HG03066 (cell line): Measurements from ENCODE around the gene ZDHHC18.
"Not testable (repeated sequence)": the region's sequence is repeated elsewhere in the genome, so short reads cannot be mapped to it uniquely, and the experiment has no call there.

Source experiments
- ATAC-seq: cut with Tn5 transposase; IDR thresholded peaks from one replicate; pipeline ENCODE4 v1.9.1; 2021; ENCODE audit warnings: low read depth; ENCODE audit not compliant: unreplicated experiment

ZDHHC18 gene

DNA sequence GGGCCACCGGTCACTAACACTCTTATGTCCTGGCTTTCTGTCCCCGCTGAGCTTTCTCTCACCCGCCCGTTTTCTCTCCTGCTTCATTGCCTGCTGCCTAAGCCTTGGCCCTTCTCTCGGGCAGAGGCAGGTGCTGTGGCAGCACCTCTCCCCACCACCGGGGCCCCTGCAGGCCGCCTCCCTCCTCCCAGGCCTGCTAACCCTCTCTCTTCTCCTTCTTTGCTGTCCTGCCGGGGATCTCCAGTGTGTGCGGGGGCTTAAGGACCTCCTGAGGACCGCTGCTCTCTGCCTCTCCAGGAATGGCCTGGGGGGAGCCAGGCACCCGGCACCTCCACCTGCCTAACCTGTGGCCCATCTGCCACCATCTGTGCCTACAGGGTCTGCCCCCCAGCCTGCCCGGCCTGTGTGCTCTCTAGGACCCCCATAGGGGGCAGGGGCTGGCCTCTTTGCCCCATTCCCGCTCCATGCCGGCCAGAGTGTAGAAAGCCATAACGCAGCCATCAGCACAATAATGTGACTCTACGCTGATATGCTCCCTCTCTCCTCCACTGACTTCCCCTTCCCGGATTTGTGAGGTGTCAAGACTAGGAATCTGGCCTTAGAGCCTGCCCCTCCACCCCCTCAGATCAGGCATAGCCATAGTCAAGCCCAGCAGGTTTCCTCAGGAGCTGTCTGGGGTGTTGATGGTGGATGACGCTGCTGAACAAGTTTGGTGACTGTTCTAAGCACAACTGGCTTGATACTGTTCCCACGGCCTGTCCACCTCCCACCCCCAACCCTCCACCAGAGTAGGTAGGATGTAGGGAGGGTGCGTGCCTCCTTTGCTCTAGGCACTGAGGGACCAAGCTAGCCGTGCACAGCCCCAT, 30.3 kb downstream of the ZDHHC18 start:
- ATAC-seq, result no peak

DNA sequence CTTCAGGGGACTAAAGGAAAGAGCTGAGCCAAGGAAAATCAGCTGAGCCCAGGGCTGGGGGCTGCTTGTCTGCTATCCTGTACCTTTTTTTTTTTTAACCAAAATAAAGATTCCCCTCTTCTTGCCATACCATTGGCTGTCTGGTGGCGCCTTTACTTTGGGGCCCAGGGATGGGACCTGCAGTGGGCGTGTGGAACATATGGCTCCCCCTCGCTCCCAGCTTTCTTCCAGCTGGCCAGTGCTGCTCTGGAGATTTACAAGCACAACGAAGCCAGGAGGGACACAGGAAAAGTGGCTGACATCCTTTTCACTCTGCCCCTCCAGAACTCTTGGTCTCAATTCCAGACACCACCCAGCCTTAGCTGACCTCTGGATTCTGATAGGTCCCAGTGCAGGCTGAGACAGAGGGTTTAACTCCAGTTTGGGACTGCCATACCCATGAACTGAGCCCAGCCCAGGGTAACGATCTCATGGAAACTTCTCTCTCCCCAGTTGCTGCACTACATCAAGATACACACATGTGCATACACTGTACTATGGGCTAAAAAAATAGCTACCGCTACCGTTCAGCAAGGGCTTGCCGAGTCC, 31.1 kb downstream of the ZDHHC18 start:
- no peak for ATAC-seq

DNA sequence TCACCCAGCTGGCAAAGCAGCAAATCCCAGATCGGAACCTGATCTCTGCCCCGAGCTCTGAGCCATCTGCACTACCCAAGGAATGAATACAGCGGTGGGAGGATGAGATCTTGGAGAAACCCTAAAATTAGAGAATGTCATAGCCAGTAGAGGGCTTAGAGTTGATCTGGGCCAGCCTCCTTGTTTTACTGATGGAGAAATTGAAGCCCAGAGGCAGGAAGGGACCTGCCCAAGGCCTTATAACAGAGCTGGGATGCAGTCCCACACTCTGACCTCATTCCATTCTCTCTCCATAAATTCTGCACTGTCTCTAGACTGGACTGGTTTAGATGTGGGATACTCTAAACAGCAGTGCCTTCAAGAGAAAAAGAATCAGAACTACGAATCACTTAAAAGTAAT, 31.7 kb downstream of the ZDHHC18 start:
- ATAC-seq, result no peak

DNA sequence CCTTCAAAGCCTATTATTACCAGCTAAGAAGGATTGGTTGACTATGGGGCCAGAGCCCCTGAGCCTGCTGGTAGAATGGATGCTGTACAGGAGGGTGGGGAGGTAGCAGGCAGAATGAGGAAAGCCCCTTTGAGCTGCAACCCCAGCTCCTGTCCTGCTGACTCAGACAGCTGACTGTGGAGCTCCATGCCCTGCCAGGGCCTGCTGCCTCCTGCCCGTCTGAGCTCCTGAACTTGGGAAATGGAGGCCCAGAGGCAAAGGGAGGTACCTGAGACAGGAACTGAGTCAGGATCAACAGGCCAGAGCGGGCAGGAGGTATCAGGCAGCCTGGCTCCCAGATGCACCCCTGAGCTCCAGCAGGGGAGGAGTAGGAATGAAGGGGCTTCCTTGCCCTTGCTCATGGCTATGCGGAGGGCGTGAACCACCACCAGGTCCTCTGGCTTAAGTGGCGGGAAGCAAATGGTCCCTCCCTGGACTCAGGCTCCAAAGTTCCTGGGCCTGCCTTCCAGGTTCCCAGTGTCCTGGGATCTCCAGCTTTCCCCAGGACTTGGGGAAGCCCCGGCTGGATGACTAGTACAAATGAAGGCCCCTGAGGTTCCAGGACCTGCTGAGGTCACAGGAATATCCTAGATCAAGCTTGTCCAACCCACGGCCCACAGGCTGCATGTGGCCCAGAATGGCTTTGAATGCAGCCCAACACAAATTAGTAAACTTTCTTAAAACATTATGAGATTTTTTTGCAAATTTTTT, 32.6 kb downstream of the ZDHHC18 start:
- ATAC-seq, result no peak

DNA sequence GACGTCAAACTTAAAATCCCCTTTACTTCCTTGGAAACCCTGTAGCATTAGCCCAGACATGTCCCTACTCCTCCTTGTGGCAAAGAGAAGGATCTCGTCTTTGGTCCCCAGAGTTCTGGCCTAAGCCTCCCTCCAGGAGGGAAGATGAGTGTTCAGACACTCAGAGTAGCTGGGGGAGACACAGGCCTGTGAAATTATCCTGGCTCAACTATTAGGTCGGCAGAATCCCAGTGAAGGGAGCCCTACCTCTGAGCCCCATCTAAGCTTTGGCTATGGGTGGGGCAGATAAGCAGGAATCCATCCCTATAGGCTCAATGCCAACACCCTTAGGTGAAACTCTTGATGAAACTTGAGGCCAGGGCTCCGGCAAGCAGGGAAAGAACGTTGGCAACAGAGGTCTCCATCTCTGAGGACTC, 34.8 kb downstream of the ZDHHC18 start:
- no peak for ATAC-seq

DNA sequence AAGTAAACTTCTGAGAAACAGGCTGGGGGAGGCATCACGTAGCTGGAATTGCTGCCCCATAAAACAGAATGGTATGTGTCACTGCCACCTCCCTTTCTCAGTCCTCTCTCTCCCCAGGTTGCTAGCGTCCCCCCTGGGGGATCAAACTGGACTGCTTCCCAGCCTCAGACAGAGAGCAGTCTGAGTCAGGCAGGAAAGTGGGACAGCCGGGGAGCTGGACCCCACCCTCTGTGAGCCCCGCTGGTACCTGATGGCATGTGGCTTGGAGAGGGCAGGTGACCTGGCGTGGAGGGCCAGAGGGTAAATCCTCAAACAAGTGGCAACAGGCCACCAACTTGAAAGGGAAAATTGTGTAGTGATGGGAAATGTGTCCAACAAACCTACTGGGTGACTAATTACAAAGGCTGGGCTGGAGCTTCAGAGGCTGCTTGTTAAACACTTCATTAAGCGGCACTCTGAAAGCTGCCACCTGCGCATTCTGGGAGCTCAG, 35.4 kb downstream of the ZDHHC18 start:
- ATAC-seq, result no peak

DNA sequence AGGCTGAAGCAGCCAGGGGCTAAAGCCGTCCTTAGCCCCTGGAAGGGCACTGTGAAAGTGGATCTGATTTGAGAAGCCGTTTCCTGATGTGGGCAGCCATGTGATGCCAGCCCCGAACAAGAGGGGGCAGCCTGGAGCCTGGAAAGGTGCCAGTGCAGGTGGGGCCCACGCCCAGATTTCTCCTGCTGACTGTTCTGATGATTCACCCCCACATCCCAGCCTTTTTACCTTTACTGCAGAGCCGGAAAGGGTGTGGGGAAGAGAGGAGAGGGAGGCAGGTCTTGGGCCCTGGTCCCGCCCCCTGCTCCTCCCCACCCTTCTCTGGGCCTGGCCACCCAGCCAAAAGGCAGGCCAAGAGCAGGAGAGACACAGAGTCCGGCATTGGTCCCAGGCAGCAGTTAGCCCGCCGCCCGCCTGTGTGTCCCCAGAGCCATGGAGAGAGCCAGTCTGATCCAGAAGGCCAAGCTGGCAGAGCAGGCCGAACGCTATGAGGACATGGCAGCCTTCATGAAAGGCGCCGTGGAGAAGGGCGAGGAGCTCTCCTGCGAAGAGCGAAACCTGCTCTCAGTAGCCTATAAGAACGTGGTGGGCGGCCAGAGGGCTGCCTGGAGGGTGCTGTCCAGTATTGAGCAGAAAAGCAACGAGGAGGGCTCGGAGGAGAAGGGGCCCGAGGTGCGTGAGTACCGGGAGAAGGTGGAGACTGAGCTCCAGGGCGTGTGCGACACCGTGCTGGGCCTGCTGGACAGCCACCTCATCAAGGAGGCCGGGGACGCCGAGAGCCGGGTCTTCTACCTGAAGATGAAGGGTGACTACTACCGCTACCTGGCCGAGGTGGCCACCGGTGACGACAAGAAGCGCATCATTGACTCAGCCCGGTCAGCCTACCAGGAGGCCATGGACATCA, 36.5 kb downstream of the ZDHHC18 start, which contains the start of gene SFN:
Gene SFN, plus strand, starts transcription at position 369 of the 904 bp plus-strand sequence. Its CDS starts 64 bp downstream, at position 433.
- ATAC-seq, result no peak

DNA sequence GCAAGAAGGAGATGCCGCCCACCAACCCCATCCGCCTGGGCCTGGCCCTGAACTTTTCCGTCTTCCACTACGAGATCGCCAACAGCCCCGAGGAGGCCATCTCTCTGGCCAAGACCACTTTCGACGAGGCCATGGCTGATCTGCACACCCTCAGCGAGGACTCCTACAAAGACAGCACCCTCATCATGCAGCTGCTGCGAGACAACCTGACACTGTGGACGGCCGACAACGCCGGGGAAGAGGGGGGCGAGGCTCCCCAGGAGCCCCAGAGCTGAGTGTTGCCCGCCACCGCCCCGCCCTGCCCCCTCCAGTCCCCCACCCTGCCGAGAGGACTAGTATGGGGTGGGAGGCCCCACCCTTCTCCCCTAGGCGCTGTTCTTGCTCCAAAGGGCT, 37.2 kb downstream of the ZDHHC18 start:
- no peak for ATAC-seq

DNA sequence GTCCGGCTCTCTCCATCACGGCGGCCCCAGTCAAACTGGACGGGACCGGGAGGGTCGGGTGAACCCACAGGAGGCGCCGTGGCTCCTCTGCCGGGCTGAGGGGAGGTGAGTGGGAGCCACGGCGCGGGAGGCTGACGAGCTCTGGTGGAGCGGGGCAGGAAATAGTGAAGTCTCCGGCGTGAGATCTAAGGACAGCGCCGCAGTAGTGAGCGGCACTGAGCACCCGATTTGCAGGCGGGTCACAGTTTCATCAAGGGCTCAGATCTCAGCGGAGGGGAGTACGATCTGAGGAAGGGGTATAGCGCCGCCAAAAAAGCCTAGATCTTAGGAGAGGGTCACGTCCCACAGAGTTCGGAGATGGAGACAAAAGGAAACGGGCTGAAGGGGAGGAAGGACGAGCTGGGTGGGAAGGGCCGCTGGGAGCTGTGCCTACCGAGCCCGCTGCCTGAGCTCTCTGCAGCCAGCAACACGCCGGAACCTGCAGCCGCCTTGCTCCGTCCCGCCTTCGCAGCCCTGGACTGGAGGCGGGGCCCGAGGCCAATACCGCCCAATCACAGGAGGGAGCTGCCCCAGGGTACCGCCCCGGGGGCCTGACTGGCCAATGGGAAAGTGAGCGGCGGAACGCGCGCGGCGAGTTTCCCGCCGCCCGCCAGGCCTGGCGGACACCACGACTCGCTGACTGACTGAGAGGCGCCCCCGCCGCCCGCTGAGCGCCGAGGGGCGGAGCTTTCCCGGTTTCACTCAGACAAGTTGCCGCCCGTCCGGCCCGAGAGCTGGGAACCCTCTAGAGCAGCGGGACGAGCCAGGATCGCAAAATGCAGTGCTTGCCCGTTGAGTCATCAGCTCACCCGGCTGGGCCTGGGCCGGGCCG, 38.4 kb downstream of the ZDHHC18 start:
- ATAC-seq, result peak; percentile 91

DNA sequence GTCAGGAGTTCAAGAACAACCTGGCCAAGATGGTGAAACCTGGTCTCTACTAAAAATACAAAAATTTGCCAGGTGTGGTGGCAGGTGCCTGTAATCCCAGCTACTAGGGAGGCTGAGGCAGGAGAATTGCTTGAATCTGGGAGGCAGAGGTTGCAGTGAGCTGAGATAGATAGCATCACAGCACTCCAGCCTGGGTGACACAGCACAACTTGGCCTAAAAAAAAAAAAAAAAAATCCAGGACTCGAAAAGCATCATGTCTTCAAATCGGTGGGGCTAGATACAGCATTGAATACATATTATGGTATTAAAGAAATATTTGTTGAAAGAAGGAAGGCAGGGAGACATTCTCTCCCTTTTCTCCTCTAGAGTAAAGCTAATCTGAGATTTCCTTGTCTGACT, 46.6 kb downstream of the ZDHHC18 start:
- ATAC-seq, result not testable (repeated sequence)

DNA sequence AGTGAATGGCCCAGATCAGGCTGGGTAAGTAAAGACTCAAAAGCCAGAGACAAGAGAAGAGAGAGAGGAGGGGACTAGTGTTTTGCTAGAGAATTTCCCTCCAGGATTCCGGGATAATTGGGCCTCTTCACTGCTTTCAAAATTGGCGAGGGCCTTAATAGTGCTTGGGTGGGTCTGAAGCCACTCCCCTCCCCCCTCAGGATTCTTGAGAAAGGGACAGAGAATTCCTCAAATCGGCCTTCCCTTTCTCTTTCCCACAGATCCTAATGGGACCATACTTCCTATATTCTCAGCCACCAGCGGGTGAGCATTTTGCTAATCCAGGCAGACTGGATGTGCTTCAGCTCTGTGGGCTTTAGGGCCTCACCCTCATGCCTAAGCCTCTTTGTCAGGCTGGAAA, 48.4 kb downstream of the ZDHHC18 start:
- no peak for ATAC-seq

DNA sequence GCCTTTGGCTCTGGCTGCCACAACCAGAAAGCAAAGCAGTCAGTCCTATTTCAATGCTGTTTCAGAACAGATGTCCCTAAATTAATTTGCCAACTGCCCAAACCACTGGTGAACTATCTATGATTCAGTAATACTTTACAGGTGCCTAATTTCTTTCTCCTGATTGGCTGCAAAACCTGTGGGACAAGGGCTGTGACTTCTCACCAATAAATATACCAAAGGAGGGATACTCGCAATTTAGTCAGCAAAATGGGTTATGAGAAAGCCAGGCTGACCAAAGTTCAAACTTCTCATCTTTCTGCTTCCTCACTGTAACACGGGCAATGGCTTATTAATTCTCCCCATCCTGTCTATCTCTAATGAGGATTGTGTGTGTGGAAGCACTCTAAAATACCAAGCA, 50.8 kb downstream of the ZDHHC18 start:
- ATAC-seq, result no peak

DNA sequence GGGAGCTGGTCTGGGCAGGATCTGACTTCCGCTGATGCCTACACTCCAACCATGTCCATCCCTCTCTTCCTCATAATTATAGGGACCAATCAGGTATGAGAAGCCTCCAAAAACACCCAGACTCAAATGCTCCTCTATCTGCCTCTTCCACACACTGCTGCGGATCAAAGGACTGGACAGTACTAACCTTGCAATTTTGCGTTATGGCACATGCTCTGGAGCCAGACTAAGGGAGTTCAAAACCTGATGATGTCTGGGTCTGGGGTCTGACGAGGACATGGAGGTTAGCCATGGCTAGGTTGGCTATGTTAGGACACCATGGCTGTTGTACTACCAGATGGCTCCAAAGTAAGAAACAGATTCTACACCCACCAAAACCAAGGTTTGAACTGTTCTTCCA, 53.3 kb downstream of the ZDHHC18 start:
- no peak for ATAC-seq

DNA sequence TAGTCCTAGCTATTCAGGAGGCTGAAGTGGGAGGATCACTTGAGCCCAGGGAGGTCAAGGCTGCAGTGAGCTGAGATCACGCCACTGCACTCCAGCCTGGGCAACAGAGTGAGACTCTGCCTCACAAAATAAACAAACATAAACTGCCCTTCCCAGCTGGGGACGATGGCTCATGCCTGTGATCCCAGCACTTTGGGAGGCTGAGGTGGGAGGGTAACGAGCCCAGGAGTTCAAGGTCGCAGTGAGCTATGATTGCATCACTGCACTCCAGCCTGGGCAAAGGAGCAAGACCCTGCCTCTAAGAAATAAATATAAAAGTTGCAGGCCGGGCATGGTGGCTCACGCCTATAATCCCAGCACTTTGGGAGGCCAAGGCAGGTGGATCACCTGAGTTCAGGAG, 55.1 kb downstream of the ZDHHC18 start:
- not testable (repeated sequence) for ATAC-seq

DNA sequence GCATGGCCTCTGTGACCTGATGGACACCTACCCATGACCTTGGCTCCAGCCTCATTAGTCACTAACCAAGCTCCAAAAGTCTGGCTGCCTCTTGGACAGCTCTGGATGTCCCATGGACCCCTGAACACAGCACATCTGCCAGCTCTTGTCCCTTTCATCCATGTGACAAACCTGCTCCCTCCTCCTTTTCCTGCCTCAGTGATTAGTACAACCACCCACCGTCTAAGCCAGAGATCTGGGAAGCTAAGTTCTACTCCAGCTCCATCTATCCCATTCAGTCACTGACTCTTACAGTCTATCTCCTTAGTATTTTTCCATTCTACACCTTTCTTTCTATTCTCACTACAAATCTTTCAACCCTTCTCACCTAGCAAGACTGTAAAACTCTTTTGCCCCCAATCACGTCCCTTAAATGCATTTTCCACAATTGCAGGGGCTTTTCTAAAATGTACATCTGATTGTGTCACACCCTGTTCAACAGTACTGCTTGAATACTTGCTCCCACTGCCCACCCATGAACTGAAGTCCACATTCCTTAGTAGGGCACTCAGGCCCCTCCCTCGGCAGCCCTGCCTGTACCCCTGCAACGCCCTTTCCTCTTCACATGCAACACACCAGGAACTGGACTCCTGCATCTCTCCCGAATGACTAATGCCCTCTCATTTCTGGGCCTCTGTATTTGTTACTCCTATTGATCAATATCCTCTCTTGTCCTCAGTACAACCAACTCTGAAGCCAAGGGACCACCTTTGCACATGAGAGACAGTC, 56.4 kb downstream of the ZDHHC18 start:
- no peak for ATAC-seq

DNA sequence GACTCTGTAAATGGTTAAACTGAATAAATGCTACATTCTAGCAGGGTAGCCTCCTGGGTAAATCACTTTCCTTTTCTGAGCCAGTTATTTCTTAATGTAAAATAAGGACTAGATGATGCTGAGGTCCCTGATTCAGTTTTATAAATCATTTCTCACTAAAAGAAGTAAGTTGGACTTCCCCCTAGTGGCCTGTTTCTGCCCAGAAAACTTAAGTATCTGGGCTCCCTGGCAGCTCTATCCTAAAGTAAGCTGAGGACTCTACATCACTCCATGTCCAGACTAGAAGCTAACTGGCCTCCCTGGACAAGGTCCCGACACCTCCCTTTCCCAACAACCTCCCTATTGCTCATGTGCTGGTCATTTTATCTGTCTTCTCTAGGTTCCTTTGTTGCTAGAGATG, 60.6 kb downstream of the ZDHHC18 start:
- no peak for ATAC-seq

DNA sequence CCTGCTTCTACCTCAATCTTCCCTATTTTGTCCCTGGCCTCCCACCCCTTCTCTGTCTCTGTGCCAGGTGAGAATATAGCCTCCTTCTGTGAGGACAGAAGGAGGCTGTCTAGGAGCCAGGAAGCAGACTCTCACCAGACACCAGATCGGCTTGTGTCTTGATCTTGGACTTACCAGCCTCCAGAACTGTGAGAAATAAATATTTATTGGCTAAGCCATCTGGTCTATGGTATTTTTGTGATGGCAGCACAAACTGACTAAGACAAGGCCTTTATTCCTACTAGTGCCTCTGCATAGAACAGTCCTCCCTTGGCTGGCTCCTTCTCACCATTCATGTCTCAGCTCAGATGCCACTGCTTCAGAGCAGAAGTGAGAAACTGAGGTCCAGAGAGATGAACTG, 61.7 kb downstream of the ZDHHC18 start:
- ATAC-seq, result no peak
